ENCODE results near the gene NBDY.
"Not testable (repeated sequence)": the region's sequence is repeated elsewhere in the genome, so short reads cannot be mapped to it uniquely, and the experiment has no call there.

NBDY gene

GRCh38 chrX:56764975-56765791 is 36.1 kb downstream of the NBDY start:
- no peak for DNase-seq

- no peak for DNase-seq
These were observed 36.9 kb downstream of the NBDY start for GRCh38 chrX:56765811-56766553.

- peak; percentile 38 for DNase-seq
These were observed 37.7 kb downstream of the NBDY start for GRCh38 chrX:56766554-56767347.

- DNase-seq, result not testable (repeated sequence)
These were observed 38.5 kb downstream of the NBDY start for GRCh38 chrX:56767348-56768119.

- not testable (repeated sequence) for DNase-seq
These were observed 39.1 kb downstream of the NBDY start for GRCh38 chrX:56768120-56768660.

GRCh38 chrX:56772675-56773521 is 43.9 kb downstream of the NBDY start:
- not testable (repeated sequence) for DNase-seq

- DNase-seq, result not testable (repeated sequence)
These were observed 44.5 kb downstream of the NBDY start for GRCh38 chrX:56773522-56774060.

- DNase-seq, result not testable (repeated sequence)
These were observed 49.3 kb downstream of the NBDY start for GRCh38 chrX:56778099-56778923.

GRCh38 chrX:56778924-56779468 is 50.0 kb downstream of the NBDY start:
- not testable (repeated sequence) for DNase-seq

- not testable (repeated sequence) for DNase-seq
These were observed 51.9 kb downstream of the NBDY start for GRCh38 chrX:56780681-56781649.

- no peak for DNase-seq
These were observed 53.3 kb downstream of the NBDY start for GRCh38 chrX:56782352-56782751.

GRCh38 chrX:56782791-56783449 is 53.9 kb downstream of the NBDY start:
- DNase-seq, result no peak

- DNase-seq, result no peak
These were observed 54.4 kb downstream of the NBDY start for GRCh38 chrX:56783450-56783831.

GRCh38 chrX:56783996-56784620 is 55.1 kb downstream of the NBDY start:
- no peak for DNase-seq

GRCh38 chrX:56784666-56785065 is 55.6 kb downstream of the NBDY start:
- no peak for DNase-seq

GRCh38 chrX:56785442-56785841 is 56.4 kb downstream of the NBDY start:
- DNase-seq, result no peak
